Esophagus squamous epithelium (tissue), 4 donors: ENCODE data around the gene GPX7.

Experiments
- POLR2A ChIP-seq, 4 donors: fragments of 450-650 bp; IDR thresholded peaks; one replicate each; pipeline ENCODE4 v1.6.1; 2017; ENCODE audit warnings: antibody characterized with exemption in 4 of 4, mild to moderate bottlenecking in 4 of 4, moderate library complexity in 3 of 4
- TF ChIP-seq, protein P1 (sequence below), 6 experiments: fragments of 450-650 bp in 4 of 6; fragments of 200-600 bp in 2 of 6; sonication (generic) in 2 of 6; IDR thresholded peaks; one replicate each; pipeline ENCODE4 v1.5.1; 2016 to 2019; ENCODE audit warnings: antibody characterized with exemption in 6 of 6, mild to moderate bottlenecking in 4 of 6, moderate library complexity in 4 of 6

DNA sequence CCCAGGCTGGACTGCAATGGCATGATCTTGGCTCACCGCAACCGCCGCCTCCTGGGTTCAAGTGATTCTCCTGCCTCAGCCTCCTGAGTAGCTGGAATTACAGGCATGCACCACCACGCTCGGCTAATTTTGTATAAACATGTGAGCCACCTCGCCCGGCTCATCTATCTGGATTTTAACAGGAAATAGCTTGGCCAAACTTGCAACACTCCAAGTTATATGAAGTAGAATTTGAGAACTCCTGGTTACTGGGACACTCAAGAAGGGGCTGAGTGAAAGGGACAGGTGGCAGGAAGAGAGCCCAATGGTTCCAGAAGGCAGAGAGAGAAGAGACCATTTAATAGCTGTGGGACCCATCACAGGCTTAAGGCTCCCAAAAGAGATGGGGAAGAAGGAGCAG is 2.9 kb upstream of the GPX7 start:
- TF ChIP-seq, protein P1, sequence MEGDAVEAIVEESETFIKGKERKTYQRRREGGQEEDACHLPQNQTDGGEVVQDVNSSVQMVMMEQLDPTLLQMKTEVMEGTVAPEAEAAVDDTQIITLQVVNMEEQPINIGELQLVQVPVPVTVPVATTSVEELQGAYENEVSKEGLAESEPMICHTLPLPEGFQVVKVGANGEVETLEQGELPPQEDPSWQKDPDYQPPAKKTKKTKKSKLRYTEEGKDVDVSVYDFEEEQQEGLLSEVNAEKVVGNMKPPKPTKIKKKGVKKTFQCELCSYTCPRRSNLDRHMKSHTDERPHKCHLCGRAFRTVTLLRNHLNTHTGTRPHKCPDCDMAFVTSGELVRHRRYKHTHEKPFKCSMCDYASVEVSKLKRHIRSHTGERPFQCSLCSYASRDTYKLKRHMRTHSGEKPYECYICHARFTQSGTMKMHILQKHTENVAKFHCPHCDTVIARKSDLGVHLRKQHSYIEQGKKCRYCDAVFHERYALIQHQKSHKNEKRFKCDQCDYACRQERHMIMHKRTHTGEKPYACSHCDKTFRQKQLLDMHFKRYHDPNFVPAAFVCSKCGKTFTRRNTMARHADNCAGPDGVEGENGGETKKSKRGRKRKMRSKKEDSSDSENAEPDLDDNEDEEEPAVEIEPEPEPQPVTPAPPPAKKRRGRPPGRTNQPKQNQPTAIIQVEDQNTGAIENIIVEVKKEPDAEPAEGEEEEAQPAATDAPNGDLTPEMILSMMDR (IDR thresholded peaks at IDR 0.05) = no peak
- TF ChIP-seq POLR2A (IDR thresholded peaks at IDR 0.05) = no peak
